Stimulated activated naive CD8-positive, alpha-beta T cell treated with anti-CD3 and anti-CD28 coated beads, Interleukin-15, Interleukin-2, amounts not matched to agents 100 ng/mL and 50 ng/mL, for 24 hours (primary cell): ENCODE results near the gene CACNG4.

Experiments used
- H3K27ac Mint-ChIP-seq: one replicate; pipeline ENCODE4 v1.8.0; 2021; ENCODE audit warnings: mild to moderate bottlenecking, mixed read lengths
- H3K27me3 Mint-ChIP-seq: one replicate; pipeline ENCODE4 v1.8.0; 2021; ENCODE audit warnings: mixed read lengths
- H3K36me3 Mint-ChIP-seq: one replicate; pipeline ENCODE4 v1.8.0; 2021; ENCODE audit warnings: low read depth, mixed read lengths
- H3K4me1 Mint-ChIP-seq: one replicate; pipeline ENCODE4 v1.8.0; 2021; ENCODE audit warnings: low read depth, mixed read lengths
- H3K4me3 Mint-ChIP-seq: one replicate; pipeline ENCODE4 v1.8.0; 2021; ENCODE audit warnings: mild to moderate bottlenecking, mixed read lengths
- H3K9me3 Mint-ChIP-seq: one replicate; pipeline ENCODE4 v1.8.0; 2021; ENCODE audit warnings: mixed read lengths

Gene CACNG4

DNA sequence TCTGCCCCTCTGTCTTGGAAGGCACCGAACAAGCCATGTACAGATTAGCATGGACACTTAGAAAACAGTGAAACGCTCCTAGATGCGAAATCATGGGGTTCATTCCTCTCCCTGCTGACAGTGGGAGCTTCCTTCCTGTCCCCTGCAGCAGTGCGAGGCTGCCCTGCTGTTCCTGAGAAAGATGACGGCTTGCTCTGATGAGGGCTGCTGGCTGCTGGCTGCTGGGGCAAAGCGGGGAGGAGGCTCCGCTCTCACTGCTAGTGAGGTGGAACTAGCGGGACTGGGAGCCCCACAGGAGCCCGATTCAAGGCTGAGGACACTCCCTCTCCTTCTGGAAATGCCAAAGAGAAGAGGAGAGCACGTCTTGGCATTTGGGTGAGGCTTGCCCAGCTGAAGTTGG, 25.9 kb upstream of the CACNG4 start:
- Mint-ChIP-seq H3K9me3 (peaks cover 5% of the 10 kb centered on the region), H3K36me3 (no peaks in the 10 kb centered on the region), H3K4me3 (no peak overlapping the region), H3K4me1 (no peaks in the 10 kb centered on the region), H3K27ac (no peak overlapping the region), H3K27me3 (peaks cover 41% of the 10 kb centered on the region)

DNA sequence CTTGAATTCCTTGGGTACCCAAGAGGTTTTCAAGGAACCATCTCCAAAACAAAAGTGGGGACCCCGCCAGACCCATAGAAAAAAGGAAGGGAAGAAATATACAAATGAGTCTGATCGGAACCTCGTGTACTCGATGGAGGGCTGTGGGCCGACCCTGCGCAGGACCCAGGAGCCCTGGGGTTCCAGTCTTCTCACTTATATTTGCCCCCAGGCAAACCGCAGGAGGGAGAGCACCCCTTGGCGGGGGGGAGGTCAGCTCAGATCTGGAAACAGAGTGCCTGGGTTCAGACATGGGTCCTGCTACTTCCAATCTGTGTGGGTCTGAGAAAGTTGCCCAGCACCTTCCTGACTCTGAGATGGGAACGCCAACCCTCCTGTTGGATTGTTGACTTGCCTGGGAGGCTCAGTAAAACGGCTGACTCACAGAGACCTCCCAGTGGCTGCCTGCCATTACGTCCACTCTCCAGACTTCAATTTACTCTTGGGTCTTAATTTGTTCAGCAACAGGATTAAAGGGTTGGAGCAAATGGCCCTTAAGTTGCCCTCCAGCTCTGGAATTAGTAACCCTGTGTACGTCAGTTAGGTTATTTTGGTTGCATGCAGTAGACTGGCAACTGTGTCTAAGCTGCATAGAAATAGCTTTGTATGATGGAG, 24.9 kb upstream of the CACNG4 start:
- peaks cover 4% of the 10 kb centered on the region for H3K9me3 Mint-ChIP-seq
- no peaks in the 10 kb centered on the region for H3K36me3 Mint-ChIP-seq
- no peaks in the 10 kb centered on the region for H3K4me1 Mint-ChIP-seq
- H3K4me3 Mint-ChIP-seq: no peak overlapping the region
- H3K27ac Mint-ChIP-seq: no peak overlapping the region
- peaks cover 48% of the 10 kb centered on the region for H3K27me3 Mint-ChIP-seq

DNA sequence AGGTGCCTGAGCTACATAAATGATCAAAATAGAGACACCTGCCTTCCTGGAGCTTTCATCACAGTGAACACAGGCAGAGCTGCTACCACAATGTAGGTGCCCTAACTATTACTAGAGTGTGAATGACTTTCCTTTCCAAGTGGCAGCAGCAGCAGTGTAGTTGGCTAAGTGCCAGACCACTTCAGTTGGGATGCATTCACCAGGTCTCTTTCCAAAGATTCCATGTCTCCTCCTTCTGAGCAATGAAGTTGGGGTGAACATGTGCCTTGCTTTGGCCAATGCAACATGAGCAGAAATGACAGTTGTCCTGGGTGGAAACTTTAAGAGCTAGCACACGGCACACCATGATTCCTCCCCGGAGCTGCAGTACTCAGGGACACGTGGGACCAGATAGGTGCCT, 23.3 kb upstream of the CACNG4 start:
- Mint-ChIP-seq H3K4me1 (no peaks in the 10 kb centered on the region), H3K36me3 (no peaks in the 10 kb centered on the region), H3K4me3 (no peak overlapping the region), H3K27me3 (peaks cover 60% of the 10 kb centered on the region), H3K9me3 (no peaks in the 10 kb centered on the region), H3K27ac (no peak overlapping the region)

DNA sequence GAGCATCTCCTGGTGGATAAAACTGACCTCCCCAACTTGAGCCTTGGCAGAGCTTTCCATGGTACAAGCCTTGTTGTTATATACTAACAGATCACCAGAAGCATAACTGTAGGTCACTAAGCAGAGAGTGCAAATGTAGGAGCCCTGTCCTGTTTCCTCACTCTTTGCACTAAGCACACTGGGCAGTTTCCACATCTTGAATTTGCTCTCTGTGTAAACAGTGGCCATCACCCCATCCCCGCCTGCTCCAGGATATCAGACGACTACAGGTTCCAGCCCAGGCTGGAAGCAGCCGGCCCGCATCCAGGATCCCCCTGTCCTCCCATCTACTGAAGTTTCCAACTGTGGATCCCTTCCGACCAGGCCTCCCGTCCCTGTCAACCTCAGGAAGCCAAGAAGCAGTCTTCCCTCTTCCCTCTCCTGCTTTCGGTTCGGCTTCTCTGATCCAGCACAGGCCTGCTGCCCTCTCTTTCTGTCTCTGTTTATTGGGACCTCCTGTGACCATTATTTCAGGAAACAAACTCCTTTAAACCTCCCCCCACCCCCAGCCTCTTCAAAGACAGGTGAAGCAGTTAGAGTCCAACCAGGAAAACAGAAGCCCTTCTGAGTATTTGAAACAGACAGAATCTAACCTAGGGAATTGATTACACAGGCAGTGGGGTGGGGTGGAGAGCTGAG, 22.6 kb upstream of the CACNG4 start:
- H3K4me1 Mint-ChIP-seq: no peaks in the 10 kb centered on the region
- peaks cover 64% of the 10 kb centered on the region for H3K27me3 Mint-ChIP-seq
- H3K9me3 Mint-ChIP-seq: no peaks in the 10 kb centered on the region
- H3K4me3 Mint-ChIP-seq: no peak overlapping the region
- no peaks in the 10 kb centered on the region for H3K36me3 Mint-ChIP-seq
- no peak overlapping the region for H3K27ac Mint-ChIP-seq

DNA sequence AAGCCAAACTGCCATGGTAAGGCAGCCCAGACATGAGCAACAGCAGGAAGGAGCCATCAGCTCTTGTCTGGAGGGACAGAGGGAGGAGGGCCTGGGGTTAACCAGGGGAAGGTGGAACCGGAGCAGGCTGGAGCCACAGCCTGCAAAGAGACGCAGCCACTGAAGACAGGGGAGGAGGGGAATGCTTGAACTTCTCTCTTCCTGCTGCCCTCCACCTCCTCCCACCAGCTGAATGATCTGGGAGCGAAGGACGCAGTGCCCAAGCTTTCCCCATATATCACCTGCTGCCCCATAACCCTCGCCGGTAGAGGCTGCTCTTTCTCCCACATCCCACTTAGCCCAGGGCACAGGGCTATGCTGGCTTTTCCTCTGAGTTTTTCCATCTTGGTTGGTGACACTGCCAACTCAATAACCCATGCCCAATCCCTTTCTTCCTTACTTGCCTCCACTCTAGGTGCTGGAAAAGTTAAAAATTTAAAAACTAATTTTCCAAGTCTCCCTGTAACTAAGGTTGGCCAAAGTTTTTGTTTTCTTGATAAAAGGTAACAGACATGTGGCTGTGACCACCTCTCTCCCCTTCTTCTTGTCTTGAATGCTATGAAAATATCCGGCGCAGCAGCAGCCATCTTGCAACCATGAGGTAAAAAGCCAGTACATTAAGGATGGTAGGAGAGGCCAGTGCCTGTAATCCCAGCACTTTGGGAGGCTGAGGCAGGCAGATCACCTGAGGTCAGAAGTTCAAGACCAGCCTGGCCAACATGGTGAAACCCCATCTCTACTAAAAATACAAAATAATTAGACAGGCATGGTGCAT, 21.8 kb upstream of the CACNG4 start:
- H3K4me1 Mint-ChIP-seq: no peaks in the 10 kb centered on the region
- H3K27me3 Mint-ChIP-seq: peaks cover 68% of the 10 kb centered on the region
- H3K27ac Mint-ChIP-seq: no peak overlapping the region
- no peak overlapping the region for H3K4me3 Mint-ChIP-seq
- H3K9me3 Mint-ChIP-seq: no peaks in the 10 kb centered on the region
- H3K36me3 Mint-ChIP-seq: no peaks in the 10 kb centered on the region

DNA sequence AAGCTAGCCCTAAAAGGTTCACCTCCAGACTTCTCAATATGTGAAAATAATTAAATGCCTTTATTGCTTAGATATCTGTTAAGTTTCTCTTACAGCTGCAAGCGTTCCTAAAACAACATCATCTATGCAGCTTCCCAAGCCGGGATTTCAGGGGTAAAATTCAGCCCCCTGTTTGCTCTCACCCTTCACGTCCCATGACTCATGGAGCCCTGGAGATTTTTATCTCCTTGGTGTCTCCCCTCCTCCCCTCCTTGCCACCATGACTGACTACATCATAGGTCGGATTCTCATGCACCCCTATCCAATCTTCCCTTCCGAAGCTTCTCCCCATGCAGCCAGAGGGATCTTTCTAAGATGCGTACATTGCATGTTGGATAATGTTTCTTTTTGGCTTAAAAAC, 21.0 kb upstream of the CACNG4 start:
- Mint-ChIP-seq H3K27me3 (peaks cover 66% of the 10 kb centered on the region), H3K4me1 (no peaks in the 10 kb centered on the region), H3K36me3 (no peaks in the 10 kb centered on the region), H3K27ac (no peak overlapping the region), H3K4me3 (no peak overlapping the region), H3K9me3 (no peaks in the 10 kb centered on the region)

DNA sequence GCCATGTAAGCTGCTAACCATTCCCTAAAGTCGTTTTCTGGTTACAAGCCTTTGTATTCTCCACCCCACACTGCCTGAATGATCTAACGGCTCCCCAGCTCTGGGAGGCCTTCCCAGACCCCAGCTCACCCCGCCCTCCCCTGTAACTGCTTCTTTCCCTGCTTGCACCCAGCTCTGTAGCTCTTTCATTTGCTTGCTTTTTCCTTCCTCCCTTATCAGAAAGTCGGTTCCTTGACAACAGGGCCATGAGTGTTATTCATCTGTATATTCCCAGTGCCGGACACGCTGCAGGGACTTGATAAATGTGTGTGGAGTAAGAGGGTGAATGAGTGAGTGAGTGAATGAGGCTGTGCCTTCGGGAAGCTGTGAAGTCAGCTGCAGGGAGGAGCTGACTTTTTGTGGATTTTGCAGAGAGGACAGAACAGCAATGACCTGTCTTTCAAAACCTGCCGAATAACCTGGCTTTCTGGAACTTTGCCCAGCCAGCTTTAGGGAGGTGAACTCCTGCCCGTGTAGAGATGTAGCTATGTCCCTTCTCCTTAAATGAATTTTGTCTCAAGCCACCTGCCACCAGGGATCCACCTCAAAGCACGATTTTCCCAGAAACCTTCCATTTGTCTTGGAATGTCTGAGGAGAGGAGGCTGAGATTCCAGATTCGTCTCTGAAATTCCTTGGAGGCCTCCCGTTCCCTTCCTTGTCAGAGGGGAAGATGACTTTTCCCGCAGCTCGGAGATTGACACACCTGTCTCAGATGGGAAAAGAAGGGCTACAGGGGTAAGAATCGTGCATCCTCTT, 20.0 kb upstream of the CACNG4 start:
- H3K27me3 Mint-ChIP-seq: peaks cover 70% of the 10 kb centered on the region
- H3K4me1 Mint-ChIP-seq: no peaks in the 10 kb centered on the region
- no peaks in the 10 kb centered on the region for H3K36me3 Mint-ChIP-seq
- H3K27ac Mint-ChIP-seq: no peak overlapping the region
- H3K9me3 Mint-ChIP-seq: no peaks in the 10 kb centered on the region
- H3K4me3 Mint-ChIP-seq: no peak overlapping the region

DNA sequence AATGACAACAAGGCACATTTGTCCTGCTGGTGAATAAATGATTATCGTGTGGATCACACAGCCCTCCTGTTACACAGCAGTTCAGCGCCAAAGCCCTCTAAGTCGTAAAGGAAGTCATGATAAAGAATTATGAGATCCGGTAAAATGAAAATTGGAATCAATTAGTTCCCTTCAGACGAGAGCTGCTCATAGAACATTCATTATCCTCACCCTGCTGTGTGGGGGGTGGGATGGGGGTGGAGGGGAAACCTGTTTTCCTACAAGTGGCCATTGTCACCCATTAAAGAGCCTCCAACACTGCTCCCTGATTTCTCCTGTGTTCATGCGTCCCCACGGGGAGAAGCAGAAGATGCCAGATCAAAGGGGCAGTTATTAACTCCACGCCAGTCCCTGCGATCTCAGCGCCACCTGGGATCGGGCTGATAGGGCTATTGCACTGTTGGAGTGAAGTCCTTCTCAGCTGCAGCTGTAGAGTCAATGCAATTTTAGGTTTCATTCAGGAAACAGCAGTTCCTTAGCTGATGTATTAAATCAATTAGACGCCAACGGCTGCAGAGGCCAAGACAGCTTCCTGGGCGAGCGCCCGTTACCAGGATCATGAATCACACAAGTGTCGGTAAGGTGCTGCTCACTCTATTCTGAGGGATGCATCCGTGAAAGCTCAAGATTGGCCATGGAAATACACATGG, 19.2 kb upstream of the CACNG4 start:
- Mint-ChIP-seq H3K27me3 (peaks cover 65% of the 10 kb centered on the region), H3K36me3 (no peaks in the 10 kb centered on the region), H3K4me3 (no peak overlapping the region), H3K27ac (no peak overlapping the region), H3K9me3 (no peaks in the 10 kb centered on the region), H3K4me1 (no peaks in the 10 kb centered on the region)

DNA sequence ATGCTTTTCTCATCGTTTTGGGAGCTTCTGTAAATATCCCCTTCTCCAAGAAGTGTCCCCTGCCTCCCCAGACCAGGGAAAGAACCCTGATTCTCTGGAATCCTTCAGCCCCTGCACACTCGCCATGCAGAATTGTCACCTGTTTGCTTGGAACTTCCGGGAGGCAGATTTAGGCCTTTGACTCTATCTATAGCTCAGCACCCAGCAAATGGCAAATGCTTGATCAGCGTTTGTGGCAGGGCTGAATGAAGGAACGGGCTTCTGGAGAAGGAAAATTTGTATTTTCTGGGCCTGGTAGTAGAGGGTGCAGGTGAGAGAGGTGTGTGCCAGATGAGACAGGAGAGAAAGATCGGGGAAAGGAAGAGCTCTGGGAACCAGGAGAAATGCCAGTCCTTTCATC, 18.3 kb upstream of the CACNG4 start:
- Mint-ChIP-seq H3K4me1 (no peaks in the 10 kb centered on the region), H3K27ac (no peak overlapping the region), H3K27me3 (peaks cover 61% of the 10 kb centered on the region), H3K9me3 (no peaks in the 10 kb centered on the region), H3K36me3 (no peaks in the 10 kb centered on the region), H3K4me3 (no peak overlapping the region)

DNA sequence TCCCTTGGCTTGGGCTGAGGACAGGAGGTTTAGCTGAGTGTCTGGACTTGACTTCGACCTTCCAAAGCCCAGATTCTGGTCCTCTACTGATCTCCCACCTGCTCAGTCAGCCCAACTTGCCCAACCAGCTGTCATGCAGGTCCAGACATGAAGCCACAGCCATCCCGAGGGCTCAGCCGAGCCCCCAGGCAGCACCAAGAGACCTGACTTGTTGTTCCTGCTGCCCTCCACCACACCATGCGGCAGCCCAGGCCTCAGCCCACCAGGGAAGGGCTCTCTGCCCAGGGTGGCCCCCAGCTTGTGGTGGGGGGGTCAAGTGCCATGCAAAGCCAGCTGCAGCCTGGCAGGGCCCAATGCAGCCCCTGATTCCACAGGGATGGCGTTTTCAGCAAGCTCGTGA, 17.2 kb upstream of the CACNG4 start:
- Mint-ChIP-seq H3K27me3 (peaks cover 55% of the 10 kb centered on the region), H3K4me1 (no peaks in the 10 kb centered on the region), H3K36me3 (no peaks in the 10 kb centered on the region), H3K4me3 (no peak overlapping the region), H3K27ac (no peak overlapping the region), H3K9me3 (no peaks in the 10 kb centered on the region)

DNA sequence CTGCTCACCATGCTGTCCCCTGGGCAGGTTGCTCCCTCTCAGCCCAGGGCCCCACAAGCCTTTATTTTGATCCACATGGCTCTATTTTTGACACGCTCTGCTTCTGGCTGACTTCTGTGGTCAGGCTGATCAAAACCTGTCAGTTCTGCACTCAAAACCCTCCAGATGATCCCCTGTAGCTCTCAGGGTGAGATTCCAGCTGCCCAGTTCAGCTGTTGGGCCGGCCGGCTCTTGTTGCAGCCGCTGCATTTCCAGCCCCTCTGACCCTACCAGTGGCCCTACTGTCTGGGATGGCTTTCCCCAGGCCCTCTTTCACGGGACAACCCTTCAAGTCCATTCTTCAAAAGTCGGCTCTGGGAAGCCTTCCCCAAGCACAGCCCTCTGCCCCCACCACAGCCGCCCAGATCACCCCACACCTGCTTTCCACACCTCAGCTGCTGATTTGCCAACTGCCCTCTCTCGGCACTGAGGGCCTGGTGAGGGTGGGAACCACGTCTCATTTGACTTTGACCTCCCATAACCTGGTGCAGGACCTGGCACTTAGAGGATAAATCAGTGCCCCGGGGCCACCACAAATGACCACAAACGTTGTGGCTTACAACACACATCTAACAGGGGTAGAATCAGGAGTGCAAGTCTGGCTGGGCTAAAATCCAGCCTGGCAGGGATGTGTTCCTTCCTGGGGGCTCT, 16.3 kb upstream of the CACNG4 start:
- H3K27ac Mint-ChIP-seq: no peak overlapping the region
- H3K4me1 Mint-ChIP-seq: no peaks in the 10 kb centered on the region
- H3K36me3 Mint-ChIP-seq: no peaks in the 10 kb centered on the region
- H3K4me3 Mint-ChIP-seq: no peak overlapping the region
- H3K9me3 Mint-ChIP-seq: no peaks in the 10 kb centered on the region
- peaks cover 48% of the 10 kb centered on the region for H3K27me3 Mint-ChIP-seq

DNA sequence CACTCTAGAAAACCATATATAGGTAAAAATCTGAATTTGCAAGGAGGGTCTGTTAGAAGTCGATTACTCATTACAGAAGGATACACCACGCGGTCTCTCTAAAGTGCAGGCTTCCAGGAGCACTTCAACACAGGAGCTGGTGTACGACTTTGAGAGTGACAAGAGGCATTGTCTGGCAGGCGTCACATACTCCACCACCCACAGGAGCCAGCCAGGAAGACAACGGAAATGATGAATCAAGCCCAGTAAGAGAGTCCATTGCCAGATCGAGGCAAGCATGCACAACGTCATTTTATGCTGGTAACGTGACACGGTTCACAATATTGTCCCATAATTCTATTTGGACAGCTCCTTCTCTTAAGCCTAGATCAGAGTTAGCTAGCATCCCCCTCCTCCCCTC, 15.0 kb upstream of the CACNG4 start:
- H3K4me3 Mint-ChIP-seq: no peak overlapping the region
- H3K27ac Mint-ChIP-seq: no peak overlapping the region
- no peaks in the 10 kb centered on the region for H3K36me3 Mint-ChIP-seq
- no peaks in the 10 kb centered on the region for H3K9me3 Mint-ChIP-seq
- no peaks in the 10 kb centered on the region for H3K4me1 Mint-ChIP-seq
- H3K27me3 Mint-ChIP-seq: peaks cover 36% of the 10 kb centered on the region

DNA sequence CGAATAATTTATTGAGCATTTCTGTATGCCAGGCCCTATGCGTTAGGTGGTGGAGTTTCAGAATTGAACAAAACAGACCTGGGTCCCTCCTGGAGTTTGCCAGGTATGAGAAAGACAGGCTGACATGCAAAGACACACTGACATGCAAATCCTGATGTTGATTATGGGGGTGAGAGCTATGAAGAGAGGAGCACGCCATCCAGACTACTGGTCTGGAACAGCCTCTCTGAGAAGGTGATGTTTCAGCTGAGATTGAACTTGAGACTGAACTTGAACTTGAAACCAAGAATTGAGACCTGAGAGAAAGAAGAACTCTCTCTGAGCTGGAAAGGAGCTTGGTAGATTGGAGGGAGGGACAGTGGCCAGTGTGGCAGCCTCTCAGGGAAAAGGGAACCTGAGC, 14.2 kb upstream of the CACNG4 start:
- no peak overlapping the region for H3K4me3 Mint-ChIP-seq
- no peaks in the 10 kb centered on the region for H3K4me1 Mint-ChIP-seq
- H3K36me3 Mint-ChIP-seq: no peaks in the 10 kb centered on the region
- no peak overlapping the region for H3K27ac Mint-ChIP-seq
- H3K9me3 Mint-ChIP-seq: no peaks in the 10 kb centered on the region
- peaks cover 29% of the 10 kb centered on the region for H3K27me3 Mint-ChIP-seq
